Colonic mucosa (tissue), 4 donors: ENCODE measurements around the gene HOXC10. TPM values are rescaled to one million over a fixed set of nuclear protein-coding genes. Genes with fewer than 3 reads are reported as not detected.
A peak's percentile ranks its signal among the peaks of the same experiment; 100 is the strongest.

Experiments
- DNase-seq: peaks from one replicate; pipeline ENCODE4 v3.0.0-alpha.2; 2020
- H3K27ac ChIP-seq: fragments of 200-600 bp; one replicate; pipeline ENCODE4 v1.8.0; 2021
- H3K27me3 ChIP-seq: fragments of 200-600 bp; one replicate; pipeline ENCODE4 v1.8.0; 2021
- H3K36me3 ChIP-seq: fragments of 200-600 bp; one replicate; pipeline ENCODE4 v1.8.0; 2021
- H3K4me1 ChIP-seq: fragments of 200-600 bp; one replicate; pipeline ENCODE4 v1.8.0; 2021; ENCODE audit warnings: mild to moderate bottlenecking
- H3K4me3 ChIP-seq: fragments of 200-600 bp; one replicate; pipeline ENCODE4 v1.8.0; 2021
- H3K9ac ChIP-seq, 2 donors: one replicate each; pipeline ENCODE4 v1.7.0; 2013; ENCODE audit warnings: control low read depth in 2 of 2, low read depth in 2 of 2, low read length in 2 of 2
- H3K9me3 ChIP-seq: fragments of 200-600 bp; one replicate; pipeline ENCODE4 v1.8.0; 2021
- CTCF ChIP-seq: fragments of 200-600 bp; IDR thresholded peaks from one replicate; pipeline ENCODE4 v1.8.0; 2022; ENCODE audit warnings: antibody characterized with exemption, mild to moderate bottlenecking
- intact Hi-C: fragments of 100-400 bp; cut with DNase I; formaldehyde crosslinking; loops from one replicate; pipeline ENCODE4 v1.14.1; 2022
- total RNA-seq, 2 donors: library from RNA; stranded (reverse); fragmentation: NEBNext Ultra II Directional in 1 of 2; extraction: Animal tissue kit (Norgen Biotek cat#: 25700) in 1 of 2; gene quantifications; one replicate each; pipeline ENCODE4 v1.2.1, GENCODE V29; 2021
- donor health status: healthy.
- donor health status: DM: no; HTN: no; CAD: no.
- donor health status: DM: no; HTN: no; CAD: no.

Gene HOXC10
- total RNA-seq, 2 donors from 2014 or later, result not detected

GRCh38 chr12:54012631-54013409, 27.9 kb downstream of the HOXC10 start:
- Histone ChIP-seq H3K36me3 (no peaks in the 10 kb centered on the region), H3K27ac (no peak overlapping the region), H3K9ac (no peak overlapping the region), H3K27me3 (peaks cover 92% of the 10 kb centered on the region), H3K4me3 (no peak overlapping the region), H3K4me1 (no peaks in the 10 kb centered on the region), H3K9me3 (no peaks in the 10 kb centered on the region)
- TF ChIP-seq CTCF, result no peak
- intact Hi-C loops, result no loop called here
- DNase-seq, result no peak

GRCh38 chr12:54014377-54015017, 29.6 kb downstream of the HOXC10 start:
- peaks cover 95% of the 10 kb centered on the region for H3K27me3 ChIP-seq
- DNase-seq, result no peak
- no peak overlapping the region for H3K4me3 ChIP-seq
- peaks cover 6% of the 10 kb centered on the region for H3K4me1 ChIP-seq
- no peak for TF ChIP-seq CTCF
- H3K27ac ChIP-seq, result no peak overlapping the region
- no peaks in the 10 kb centered on the region for H3K36me3 ChIP-seq
- H3K9ac ChIP-seq, result no peak overlapping the region
- intact Hi-C loops, result no loop called here
- no peaks in the 10 kb centered on the region for H3K9me3 ChIP-seq

GRCh38 chr12:54015018-54015931, 30.3 kb downstream of the HOXC10 start:
- TF ChIP-seq CTCF, result no peak
- Histone ChIP-seq H3K9ac (no peak overlapping the region), H3K27me3 (peaks cover 95% of the 10 kb centered on the region), H3K9me3 (no peaks in the 10 kb centered on the region), H3K4me1 (peaks cover 6% of the 10 kb centered on the region), H3K4me3 (no peak overlapping the region), H3K36me3 (no peaks in the 10 kb centered on the region), H3K27ac (no peak overlapping the region)
- no peak for DNase-seq
- intact Hi-C loops, result no loop called here

GRCh38 chr12:54016051-54016450, 31.1 kb downstream of the HOXC10 start:
- no peak overlapping the region for H3K9ac ChIP-seq
- no peak overlapping the region for H3K4me3 ChIP-seq
- DNase-seq, result no peak
- intact Hi-C loops, result no loop called here
- no peak overlapping the region for H3K27ac ChIP-seq
- H3K27me3 ChIP-seq, result peaks cover 96% of the 10 kb centered on the region
- TF ChIP-seq CTCF, result no peak
- H3K36me3 ChIP-seq, result no peaks in the 10 kb centered on the region
- H3K9me3 ChIP-seq, result no peaks in the 10 kb centered on the region
- peaks cover 6% of the 10 kb centered on the region for H3K4me1 ChIP-seq

GRCh38 chr12:54016478-54016964, 31.6 kb downstream of the HOXC10 start:
- intact Hi-C loops, result no loop called here
- H3K9ac ChIP-seq, result no peak overlapping the region
- no peaks in the 10 kb centered on the region for H3K9me3 ChIP-seq
- H3K4me1 ChIP-seq, result peaks cover 6% of the 10 kb centered on the region
- no peak for TF ChIP-seq CTCF
- peaks cover 97% of the 10 kb centered on the region for H3K27me3 ChIP-seq
- no peaks in the 10 kb centered on the region for H3K36me3 ChIP-seq
- DNase-seq, result peak; percentile 40
- H3K27ac ChIP-seq, result no peak overlapping the region
- no peak overlapping the region for H3K4me3 ChIP-seq
